HG03439 (cell line): Measurements from ENCODE around the gene ZNF768.
"Not testable (repeated sequence)": the region's sequence is repeated elsewhere in the genome, so short reads cannot be mapped to it uniquely, and the experiment has no call there.

Experiments
- ATAC-seq: cut with Tn5 transposase; IDR thresholded peaks from one replicate; pipeline ENCODE4 v1.9.1; 2021; ENCODE audit warnings: mild to moderate bottlenecking, moderate library complexity; ENCODE audit not compliant: unreplicated experiment

ZNF768 gene

DNA sequence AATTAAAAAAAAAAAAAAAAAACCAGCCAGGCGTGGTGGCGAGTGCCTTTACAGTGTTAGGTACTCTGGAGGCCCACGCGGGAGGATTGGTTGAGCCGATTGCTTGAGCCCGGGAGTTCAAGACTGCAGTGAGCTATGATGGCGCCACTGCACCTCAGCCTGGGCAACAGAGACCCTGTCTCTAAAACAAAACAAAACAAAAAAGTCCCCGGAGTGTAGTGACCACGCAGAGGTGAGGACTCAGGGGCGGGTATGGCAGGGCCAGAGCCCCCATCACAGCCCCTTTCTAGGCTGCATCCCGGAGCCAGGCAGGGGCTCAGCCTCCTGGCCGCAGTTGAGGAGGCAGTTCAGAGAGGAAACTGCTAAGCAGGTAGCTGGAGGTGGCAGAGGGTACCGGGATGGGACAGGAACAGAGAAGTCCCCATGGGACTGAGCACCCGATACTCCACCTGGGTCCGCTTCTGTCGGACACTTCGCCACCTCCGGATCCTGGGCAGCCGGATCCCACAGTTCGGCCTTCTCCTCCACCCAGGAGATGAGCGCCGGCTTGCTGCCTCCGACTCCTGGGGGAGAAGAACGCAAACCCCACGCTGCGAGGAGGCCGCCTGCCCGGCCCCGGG lies 7.5 kb upstream of the ZNF768 start:
- ATAC-seq: peak; percentile 20

DNA sequence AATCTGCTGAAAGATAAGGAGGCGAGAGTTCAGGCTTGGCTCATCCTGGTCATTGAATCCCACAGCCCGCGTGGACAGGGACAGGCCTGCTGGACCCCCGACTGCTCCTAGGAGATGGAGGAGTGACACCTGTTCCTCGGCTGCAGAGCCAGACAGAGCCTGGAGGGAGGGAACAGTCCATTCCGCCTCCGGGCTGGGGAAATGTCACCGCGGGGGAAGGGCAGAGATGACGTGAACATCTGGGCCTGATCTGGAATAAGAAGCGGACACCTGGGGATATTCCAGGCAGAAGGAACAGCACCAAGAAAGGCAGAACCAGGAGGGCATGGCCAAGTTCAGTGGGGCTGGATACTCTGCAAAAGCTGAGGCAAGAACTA lies 6.8 kb upstream of the ZNF768 start:
- no peak for ATAC-seq

GRCh38 chr16:30532285-30533145 lies 6.1 kb upstream of the ZNF768 start:
- ATAC-seq: no peak

GRCh38 chr16:30530163-30531037 lies 4.0 kb upstream of the ZNF768 start:
- ATAC-seq: no peak

DNA sequence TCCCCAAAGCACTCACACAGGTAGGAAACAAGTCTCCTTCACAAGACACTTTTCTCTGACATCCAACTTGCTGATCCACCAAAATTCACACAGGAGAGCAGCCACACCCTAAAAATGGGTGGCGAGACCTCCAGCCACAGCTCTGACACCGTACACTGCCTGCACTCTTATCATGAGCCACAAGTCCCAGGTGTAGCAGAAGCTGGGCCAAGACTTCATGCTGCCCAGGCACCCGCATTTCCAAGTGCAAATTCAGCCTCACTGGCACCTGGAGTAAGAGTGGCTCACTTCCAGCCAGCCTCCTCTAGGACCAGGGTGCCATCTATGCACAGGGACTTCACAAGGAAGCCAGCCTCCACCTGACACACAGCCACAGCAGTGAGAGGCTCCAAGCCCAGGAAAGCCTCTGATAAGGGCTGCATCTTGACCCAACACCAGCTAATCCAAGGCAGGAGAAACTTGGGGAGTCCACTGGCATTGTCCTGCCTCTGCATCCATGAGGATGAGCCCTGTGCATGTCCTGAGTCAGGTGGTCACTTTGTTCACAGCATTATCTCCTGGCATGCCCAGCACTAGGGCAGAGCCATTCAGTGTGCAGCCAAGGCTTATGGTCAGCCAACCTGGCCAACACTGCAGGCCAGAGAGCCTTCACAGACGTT lies 2.6 kb upstream of the ZNF768 start:
- ATAC-seq: no peak

GRCh38 chr16:30527635-30528178 lies 1.3 kb upstream of the ZNF768 start:
- no peak for ATAC-seq

GRCh38 chr16:30526823-30527634 lies 663 bp upstream of the ZNF768 start:
- ATAC-seq: peak; percentile 80

GRCh38 chr16:30525844-30526136 lies 576 bp downstream of the ZNF768 start:
- ATAC-seq: no peak

- no peak for ATAC-seq
Measured at GRCh38 chr16:30524575-30525568, 1.5 kb downstream of the ZNF768 start.

DNA sequence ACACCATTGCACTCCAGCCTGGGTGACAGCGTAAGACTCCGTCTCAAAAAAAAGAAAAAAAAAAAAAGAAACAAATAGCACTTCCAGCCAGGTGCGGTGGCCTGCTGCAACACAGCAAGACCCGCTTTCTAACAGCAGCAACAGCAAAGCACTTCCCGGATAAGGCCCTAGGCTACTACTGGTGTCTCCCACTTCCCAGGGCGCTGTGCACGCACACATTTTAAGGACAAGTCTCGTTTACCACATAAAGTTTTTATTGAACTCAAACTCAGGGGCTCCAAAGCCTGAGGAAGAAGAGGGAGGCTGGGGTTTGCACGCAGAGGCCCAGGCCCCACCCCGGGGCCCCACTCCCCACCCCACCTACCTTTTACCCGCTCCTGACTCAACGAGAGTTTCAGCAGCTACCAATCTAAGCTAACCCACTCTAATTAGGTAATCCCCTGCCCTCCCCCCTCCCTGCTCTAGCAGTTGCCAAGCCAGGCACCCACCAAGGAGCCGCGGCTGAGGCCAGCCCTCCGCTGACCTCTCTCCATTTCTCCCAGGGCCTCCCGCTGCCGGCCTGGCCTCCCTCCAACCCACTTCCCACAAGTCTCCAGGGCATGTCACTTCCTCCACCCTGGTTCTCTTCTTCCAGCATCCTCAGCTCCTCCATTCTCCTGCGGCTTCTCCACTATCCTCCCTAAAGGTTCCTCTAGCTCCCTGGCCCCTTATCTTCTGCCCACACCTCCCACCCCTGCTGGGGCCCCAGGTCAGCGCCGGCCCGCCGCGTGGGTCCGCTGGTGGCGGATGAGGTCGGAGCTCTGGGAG lies 2.4 kb downstream of the ZNF768 start:
- ATAC-seq: no peak

DNA sequence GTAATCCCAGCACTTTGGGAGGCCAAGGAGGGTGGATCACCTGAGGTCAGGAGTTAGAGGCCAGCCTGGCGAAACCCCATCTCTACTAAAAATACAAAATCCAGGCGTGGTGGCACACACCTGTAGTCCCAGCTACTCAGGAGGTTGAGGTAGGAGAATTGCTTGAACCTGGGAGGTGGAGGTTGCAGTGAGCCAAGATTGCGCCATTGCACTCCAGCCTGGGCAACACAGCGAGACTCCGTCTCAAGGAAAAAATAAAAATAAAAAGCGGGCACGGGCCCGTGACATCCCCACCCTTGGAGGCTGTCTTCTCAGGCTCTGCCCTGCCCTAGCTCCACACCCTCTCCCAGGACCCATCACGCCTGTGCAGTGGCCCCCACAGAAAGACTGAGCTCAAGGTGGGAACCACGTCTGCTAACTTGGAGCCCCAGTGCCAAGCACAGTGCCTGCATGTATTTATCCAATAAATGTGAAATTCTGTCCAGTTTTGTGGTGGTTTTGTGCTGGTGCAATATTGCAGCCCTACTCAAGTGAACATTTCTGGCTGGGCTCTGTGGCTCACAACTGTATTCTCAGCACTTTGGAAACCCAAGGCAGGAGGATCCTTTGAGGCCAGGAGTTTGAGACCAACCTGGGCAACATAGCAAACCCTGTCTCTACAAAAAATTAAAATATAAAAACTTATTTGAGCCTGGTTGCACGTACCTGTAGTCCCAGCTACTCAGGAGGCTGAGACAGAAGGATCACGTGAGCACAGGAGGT lies 3.5 kb downstream of the ZNF768 start:
- ATAC-seq: not testable (repeated sequence)

DNA sequence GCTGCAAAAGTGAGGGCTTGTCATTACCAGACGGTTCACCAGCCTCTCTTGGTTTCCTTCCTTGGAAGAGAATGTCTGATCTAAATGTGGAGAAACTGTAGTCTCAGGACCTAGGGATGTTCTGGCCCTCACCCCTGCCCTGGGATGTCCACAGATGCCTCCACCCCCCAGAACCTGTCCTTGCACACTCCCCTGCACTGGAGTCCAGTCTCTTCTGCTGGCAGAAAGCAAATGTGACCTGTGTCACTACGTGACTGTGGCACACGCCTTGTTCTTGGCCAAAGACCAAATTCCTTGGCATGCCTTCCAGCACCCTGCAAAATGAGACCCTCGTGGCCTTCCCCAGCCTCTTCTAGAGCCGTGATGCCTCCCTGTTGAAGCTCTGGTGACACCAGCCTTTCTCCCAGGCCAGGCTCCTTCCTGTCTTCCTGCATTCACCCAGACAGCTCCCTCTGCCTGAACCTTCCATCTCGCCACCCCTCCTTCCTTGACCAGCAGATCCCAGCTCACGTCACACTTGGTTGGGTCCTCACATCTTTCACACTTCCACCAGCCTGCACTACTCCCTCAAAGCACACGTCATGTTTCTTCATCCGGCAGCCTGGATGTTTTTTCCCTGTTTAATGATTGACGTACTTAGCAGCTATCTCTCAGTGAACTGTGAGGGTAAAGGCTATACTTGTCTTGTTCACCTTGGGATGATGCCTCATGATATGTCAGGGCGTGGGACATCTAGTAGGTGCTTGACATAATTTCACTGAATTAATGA lies 4.3 kb downstream of the ZNF768 start:
- ATAC-seq: no peak

- ATAC-seq: no peak
Measured at GRCh38 chr16:30521476-30521872, 4.9 kb downstream of the ZNF768 start.

GRCh38 chr16:30519120-30520049 lies 7.0 kb downstream of the ZNF768 start:
- ATAC-seq: no peak

DNA sequence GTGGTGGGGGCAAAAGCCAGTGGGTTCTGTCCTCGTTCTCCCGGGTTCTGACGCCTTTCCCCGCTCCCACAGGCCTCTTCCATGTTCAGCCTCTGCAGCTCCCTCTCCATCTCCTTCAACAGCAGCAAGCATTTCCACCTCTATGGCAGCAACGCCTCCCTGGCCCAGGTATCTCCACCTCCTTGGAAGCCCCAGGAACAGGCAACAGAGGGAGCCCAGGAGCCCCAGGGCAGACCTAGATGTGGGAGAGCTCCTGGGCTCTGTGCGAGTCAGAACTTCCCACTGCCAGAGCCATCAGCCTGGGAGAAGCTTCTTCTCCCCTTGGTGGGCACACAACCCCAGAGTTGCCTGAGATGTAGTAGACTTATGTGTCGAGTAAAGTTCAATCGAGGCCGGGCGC lies 7.8 kb downstream of the ZNF768 start:
- ATAC-seq: no peak

- no peak for ATAC-seq
Measured at GRCh38 chr16:30515275-30515674, 11.1 kb downstream of the ZNF768 start.
